NB4 (cell line): ENCODE data around the gene ATXN1.

ENCODE experiments used
- DNase-seq: peaks from one replicate; pipeline ENCODE4 v3.0.0; 2010; ENCODE audit warnings: low read depth
- H3K4me3 ChIP-seq: one replicate; pipeline ENCODE4 v1.5.1; 2011; ENCODE audit warnings: mild to moderate bottlenecking, low read depth, low read length, moderate library complexity
- CTCF ChIP-seq: IDR thresholded peaks from one replicate; pipeline ENCODE4 v1.5.1; 2012; ENCODE audit warnings: low read depth, low read length
- MYC ChIP-seq: IDR thresholded peaks from 2 replicates; pipeline ENCODE4 v1.6.1; 2011; ENCODE audit warnings: low read depth, low read length
- POLR2A ChIP-seq: IDR thresholded peaks from 2 replicates; pipeline ENCODE4 v1.6.1; 2011; ENCODE audit warnings: mild to moderate bottlenecking; ENCODE audit not compliant: insufficient read length; ENCODE audit errors: extremely low read depth
- TF ChIP-seq, protein P1 (sequence below): IDR thresholded peaks from 2 replicates; pipeline ENCODE4 v1.6.1; 2011; ENCODE audit warnings: low read depth, low read length

Gene ATXN1

DNA sequence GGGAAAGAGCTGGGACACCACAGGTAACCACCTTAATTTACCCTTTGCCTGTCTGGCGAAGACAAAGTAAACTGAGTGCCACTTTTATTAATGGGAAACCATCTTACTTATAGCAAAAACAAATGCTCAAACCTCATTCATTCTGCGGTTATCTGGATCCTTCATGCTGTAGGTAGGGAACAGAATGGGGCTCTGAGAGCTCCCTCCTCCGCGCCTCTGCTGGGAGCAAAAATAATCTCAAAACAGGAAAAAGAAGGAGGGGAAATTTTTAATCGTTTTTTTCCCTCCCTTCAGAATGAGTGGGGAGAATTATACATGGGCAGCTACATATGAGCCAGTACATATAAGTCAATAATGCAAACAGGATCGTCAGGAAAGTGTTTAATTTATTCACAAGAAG lies 345.6 kb downstream of the ATXN1 start:
- no peak overlapping the region for H3K4me3 ChIP-seq
- DNase-seq, result no peak
- TF ChIP-seq CTCF (no peak), POLR2A (no peak), MYC (no peak)
- TF ChIP-seq, protein P1, sequence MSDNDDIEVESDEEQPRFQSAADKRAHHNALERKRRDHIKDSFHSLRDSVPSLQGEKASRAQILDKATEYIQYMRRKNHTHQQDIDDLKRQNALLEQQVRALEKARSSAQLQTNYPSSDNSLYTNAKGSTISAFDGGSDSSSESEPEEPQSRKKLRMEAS, result no peak

- TF ChIP-seq MYC, result no peak
- TF ChIP-seq POLR2A, result no peak
- TF ChIP-seq, protein P1, result no peak
- TF ChIP-seq CTCF, result no peak
- no peak overlapping the region for H3K4me3 ChIP-seq
- no peak for DNase-seq
Measured at GRCh38 chr6:16414205-16414604, 347.1 kb downstream of the ATXN1 start.

DNA sequence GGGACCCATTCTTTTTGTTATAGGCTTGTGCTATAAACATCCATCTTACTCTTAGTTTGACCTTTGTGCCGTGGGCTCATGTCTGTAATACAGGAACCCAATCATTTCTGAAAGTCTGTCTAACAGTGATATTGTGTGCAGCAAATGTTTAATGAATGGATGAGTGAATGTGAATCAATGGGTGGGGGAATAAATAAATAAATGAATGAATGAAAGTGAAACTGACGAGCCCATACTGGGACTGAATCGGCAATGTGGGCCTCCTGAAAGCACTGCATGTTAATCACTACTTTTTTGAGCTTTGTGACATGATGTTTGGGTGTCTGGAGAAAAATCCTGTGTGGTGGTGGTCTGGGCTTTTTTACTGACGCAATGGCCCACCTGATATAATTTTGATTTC lies 347.9 kb downstream of the ATXN1 start:
- no peak overlapping the region for H3K4me3 ChIP-seq
- DNase-seq, result no peak
- TF ChIP-seq, protein P1, result no peak
- TF ChIP-seq MYC, result no peak

- TF ChIP-seq MYC (no peak), POLR2A (no peak), CTCF (no peak)
- TF ChIP-seq, protein P1, result no peak
- H3K4me3 ChIP-seq, result no peak overlapping the region
Measured at GRCh38 chr6:16412982-16413381, 348.3 kb downstream of the ATXN1 start.

GRCh38 chr6:16412171-16412570 lies 349.1 kb downstream of the ATXN1 start:
- no peak for DNase-seq
- TF ChIP-seq MYC (no peak), POLR2A (no peak), CTCF (no peak)
- TF ChIP-seq, protein P1, result no peak
- H3K4me3 ChIP-seq, result no peak overlapping the region

More at GRCh38 chr6:16412982-16413381, 348.3 kb downstream of the ATXN1 start:
- no peak for DNase-seq

DNA sequence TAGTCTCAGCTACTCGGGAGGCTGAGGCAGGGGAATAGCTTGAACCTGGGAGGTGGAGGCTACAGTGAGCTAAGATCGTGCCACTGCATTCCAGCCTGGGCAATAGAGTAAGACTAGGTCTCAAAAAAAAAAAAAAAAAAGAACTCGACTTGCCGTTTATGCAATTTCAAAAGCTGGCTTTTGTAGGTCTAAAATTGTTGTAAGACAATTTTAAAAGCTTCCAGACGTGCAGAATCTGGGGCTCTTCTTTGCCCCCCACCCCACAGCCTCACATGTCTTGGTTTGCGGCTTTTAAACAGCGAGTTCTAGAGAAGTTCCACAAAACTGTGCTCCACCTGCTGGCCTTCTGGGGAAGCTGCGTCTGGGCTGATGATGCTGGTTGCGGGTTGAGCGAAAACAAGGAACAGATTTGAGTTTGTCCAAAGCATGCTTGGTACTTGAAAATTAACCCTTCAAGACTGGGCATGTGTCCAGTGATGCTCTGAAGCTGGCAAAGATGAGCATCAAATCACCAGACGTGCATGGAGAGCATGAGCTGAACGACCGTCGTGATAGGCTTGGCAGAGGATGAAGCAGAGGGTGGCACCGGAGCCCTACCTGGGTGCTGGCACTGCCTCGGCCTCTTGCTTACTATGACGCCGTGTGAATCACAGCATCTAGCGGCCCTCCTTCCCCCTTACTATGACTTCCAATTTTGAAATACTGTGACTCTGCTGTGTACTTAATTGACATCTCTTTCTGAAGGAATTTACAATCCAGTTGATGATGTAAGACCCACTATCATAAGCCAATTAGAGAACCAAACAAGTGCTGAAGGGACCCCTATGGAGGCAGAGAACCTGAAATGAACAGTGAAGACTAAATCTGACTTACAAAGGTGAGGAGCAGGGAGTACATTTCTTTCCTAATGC lies 351.5 kb downstream of the ATXN1 start:
- peak; percentile 81 for TF ChIP-seq CTCF
- TF ChIP-seq MYC, result no peak
- DNase-seq, result peak; percentile 65
- H3K4me3 ChIP-seq, result no peak overlapping the region
